ENCODE data around the gene DPYD. TPM values are rescaled to one million over a fixed set of nuclear protein-coding genes. Genes with fewer than 3 reads are reported as not detected.

Gene DPYD
- total RNA-seq, 4 donors from 2014 or later = 30.9 to 66.6 (median 48.2) TPM

DNA sequence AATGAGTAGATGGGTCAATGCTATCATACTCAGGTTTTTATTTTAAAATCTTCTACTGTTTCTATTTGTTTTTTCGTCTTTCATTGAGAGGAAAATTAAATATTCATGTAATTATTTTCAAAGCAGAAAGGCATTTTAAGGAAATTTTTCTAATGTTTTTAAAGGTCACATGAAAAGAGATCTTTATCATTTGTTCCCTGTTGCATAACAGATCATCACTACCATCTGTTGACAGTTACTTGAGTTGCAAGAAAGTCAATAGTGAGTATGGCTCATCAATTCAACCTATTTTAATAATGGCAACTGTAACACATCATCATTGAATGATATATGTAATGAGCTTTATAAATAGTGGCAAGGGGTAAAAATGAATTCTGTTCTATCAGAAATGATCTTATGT is 369.7 kb downstream of the DPYD start:
- H3K36me3 ChIP-seq = no peaks in the 10 kb centered on the region
- TF ChIP-seq, protein P1, sequence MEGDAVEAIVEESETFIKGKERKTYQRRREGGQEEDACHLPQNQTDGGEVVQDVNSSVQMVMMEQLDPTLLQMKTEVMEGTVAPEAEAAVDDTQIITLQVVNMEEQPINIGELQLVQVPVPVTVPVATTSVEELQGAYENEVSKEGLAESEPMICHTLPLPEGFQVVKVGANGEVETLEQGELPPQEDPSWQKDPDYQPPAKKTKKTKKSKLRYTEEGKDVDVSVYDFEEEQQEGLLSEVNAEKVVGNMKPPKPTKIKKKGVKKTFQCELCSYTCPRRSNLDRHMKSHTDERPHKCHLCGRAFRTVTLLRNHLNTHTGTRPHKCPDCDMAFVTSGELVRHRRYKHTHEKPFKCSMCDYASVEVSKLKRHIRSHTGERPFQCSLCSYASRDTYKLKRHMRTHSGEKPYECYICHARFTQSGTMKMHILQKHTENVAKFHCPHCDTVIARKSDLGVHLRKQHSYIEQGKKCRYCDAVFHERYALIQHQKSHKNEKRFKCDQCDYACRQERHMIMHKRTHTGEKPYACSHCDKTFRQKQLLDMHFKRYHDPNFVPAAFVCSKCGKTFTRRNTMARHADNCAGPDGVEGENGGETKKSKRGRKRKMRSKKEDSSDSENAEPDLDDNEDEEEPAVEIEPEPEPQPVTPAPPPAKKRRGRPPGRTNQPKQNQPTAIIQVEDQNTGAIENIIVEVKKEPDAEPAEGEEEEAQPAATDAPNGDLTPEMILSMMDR (IDR thresholded peaks at IDR 0.05) = no peak
- no peak for TF ChIP-seq POLR2A (IDR thresholded peaks at IDR 0.05)
- intact Hi-C loops (cut with DNase I; ENCODE audit: low total_unique reads) = no loop called here
- no peak overlapping the region for H3K4me3 ChIP-seq
- no peaks in the 10 kb centered on the region for H3K27me3 ChIP-seq
- H3K9me3 ChIP-seq = no peaks in the 10 kb centered on the region
- H3K27ac ChIP-seq = no peak overlapping the region
- DNase-seq = no peak
- H3K4me1 ChIP-seq = no peaks in the 10 kb centered on the region

DNA sequence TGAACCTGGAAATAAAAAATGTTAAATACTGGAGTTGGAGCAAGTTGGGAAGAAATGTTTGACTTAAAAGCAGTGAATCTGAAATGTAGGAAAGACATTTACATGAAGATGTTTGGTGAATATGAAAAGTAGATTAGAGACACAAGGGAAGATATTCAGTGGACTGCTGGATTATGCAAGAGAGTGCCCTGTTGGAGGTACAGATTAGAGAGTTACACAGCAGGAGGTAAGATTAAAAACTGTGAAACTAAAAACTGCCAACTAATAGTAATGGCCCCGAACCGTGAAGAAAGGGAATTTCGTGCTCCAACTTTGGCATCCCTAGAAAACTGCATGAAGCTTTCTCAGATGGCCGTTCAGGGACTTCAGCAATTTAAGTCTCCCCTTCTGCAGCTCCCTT is 375.4 kb downstream of the DPYD start:
- TF ChIP-seq, protein P1 (IDR thresholded peaks at IDR 0.05) = no peak
- TF ChIP-seq POLR2A (IDR thresholded peaks at IDR 0.05) = no peak
- no peaks in the 10 kb centered on the region for H3K36me3 ChIP-seq
- no peaks in the 10 kb centered on the region for H3K27me3 ChIP-seq
- intact Hi-C loops (cut with DNase I; ENCODE audit: low total_unique reads) = no loop called here
- DNase-seq = no peak
- H3K4me1 ChIP-seq = no peaks in the 10 kb centered on the region
- H3K9me3 ChIP-seq = no peaks in the 10 kb centered on the region
- no peak overlapping the region for H3K4me3 ChIP-seq
- H3K27ac ChIP-seq = no peak overlapping the region

DNA sequence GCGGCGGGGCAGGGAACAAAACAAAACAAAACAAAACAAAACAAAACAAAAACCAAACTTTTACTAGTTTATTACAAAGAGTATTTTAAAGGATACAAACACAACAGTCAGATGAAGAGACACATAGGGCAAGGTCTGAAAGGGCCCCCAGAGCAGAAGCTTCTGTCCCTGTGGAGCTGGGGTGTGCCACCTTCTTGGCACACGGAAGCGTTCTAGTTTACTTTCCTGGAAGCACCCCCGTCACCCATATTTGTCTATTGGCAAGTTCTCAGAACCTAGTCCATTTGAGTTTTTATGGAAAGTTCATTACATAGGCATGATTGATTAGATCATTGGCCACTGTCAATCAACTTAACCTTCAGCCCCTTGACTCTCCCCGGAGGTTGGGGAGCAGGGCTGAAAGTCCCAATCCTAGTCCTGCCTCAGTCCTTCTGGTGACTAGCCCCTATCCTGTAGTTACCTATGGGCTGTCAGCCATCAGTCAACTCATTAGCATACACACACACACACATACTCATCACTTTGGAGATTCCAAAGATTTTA is 380.4 kb downstream of the DPYD start:
- no peaks in the 10 kb centered on the region for H3K4me1 ChIP-seq
- intact Hi-C loops (cut with DNase I; ENCODE audit: low total_unique reads) = no loop called here

DNA sequence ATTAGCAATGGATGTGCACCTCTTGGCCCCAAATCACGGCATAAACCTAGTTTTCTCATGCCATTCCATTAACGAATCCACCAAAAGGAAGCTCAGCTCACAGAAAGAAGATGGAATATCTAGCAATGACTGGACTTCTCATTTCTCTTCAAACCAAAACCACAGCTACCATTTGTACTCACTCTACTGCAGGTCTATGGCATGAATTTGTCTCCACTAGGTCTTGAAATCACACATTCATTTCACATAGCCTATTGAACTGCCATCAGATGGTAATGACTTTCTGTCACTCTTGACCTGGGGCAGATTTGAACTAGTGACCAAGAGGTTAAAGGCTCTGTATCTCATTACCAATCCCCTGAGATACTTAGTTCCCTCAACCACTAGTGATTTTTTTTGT is 382.7 kb downstream of the DPYD start:
- TF ChIP-seq, protein P1 (IDR thresholded peaks at IDR 0.05) = no peak
- TF ChIP-seq POLR2A (IDR thresholded peaks at IDR 0.05) = no peak

More for the DNA sequence above, 380.4 kb downstream of the DPYD start:
- DNase-seq = no peak
- Histone ChIP-seq H3K36me3 (no peaks in the 10 kb centered on the region), H3K4me3 (no peak overlapping the region), H3K27me3 (no peaks in the 10 kb centered on the region), H3K9me3 (no peaks in the 10 kb centered on the region), H3K27ac (no peak overlapping the region)
- no peak for TF ChIP-seq POLR2A (IDR thresholded peaks at IDR 0.05)
- TF ChIP-seq, protein P1 (IDR thresholded peaks at IDR 0.05) = no peak

DNA sequence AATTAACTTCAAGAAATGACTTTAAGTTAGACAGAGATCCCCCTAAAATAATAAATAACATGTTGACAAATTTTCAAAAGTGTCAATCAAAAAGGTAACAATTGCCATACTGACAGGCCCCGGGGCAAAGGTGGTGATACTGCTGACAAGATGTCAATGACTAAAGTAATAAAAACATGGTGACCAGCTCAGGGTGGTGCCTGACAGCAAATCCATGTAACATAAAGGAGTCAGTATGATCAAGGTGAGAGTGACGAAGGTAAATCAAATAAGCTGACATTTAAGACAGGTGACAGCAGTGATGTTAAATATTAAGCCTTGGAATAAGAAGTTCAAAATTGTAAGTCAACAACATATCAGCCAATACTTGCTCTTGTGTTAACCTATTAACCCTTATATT is 387.5 kb downstream of the DPYD start:
- intact Hi-C loops (cut with DNase I; ENCODE audit: low total_unique reads) = no loop called here
- H3K27ac ChIP-seq = no peak overlapping the region
- H3K4me3 ChIP-seq = no peak overlapping the region
- H3K27me3 ChIP-seq = no peaks in the 10 kb centered on the region
- H3K9me3 ChIP-seq = no peaks in the 10 kb centered on the region
- TF ChIP-seq, protein P1 (IDR thresholded peaks at IDR 0.05) = no peak
- no peak for TF ChIP-seq POLR2A (IDR thresholded peaks at IDR 0.05)
- no peaks in the 10 kb centered on the region for H3K4me1 ChIP-seq
- DNase-seq = no peak
- H3K36me3 ChIP-seq = no peaks in the 10 kb centered on the region

More for the DNA sequence above, 382.7 kb downstream of the DPYD start:
- no peak for DNase-seq
- Histone ChIP-seq H3K4me3 (no peak overlapping the region), H3K27me3 (no peaks in the 10 kb centered on the region), H3K27ac (no peak overlapping the region), H3K4me1 (no peaks in the 10 kb centered on the region), H3K9me3 (no peaks in the 10 kb centered on the region), H3K36me3 (no peaks in the 10 kb centered on the region)
- intact Hi-C loops (cut with DNase I; ENCODE audit: low total_unique reads) = no loop called here

Data from uterus (tissue), 4 donors.